ENCODE results near the gene ANKS3.
"Not testable (repeated sequence)": the region's sequence is repeated elsewhere in the genome, so short reads cannot be mapped to it uniquely, and the experiment has no call there.

The ANKS3 gene

GRCh38 chr16:4749700-4750257, 15.7 kb upstream of the ANKS3 start:
- no peak for ATAC-seq (replicated peaks; ENCODE audit: extremely low read depth, poor library complexity, severe bottlenecking)
- peaks cover 21% of the 10 kb centered on the region for H3K36me3 Mint-ChIP-seq (ENCODE audit: insufficient read depth)
- no peaks in the 10 kb centered on the region for H3K9me3 Mint-ChIP-seq
- no peaks in the 10 kb centered on the region for H3K27me3 Mint-ChIP-seq
- peaks cover 14% of the 10 kb centered on the region for H3K4me1 Mint-ChIP-seq
- no peak overlapping the region for H3K27ac Mint-ChIP-seq (ENCODE audit: low read depth)
- no peak for DNase-seq (ENCODE audit: low spot score in 2 of 2)
- H3K4me3 Mint-ChIP-seq = no peak overlapping the region

DNA sequence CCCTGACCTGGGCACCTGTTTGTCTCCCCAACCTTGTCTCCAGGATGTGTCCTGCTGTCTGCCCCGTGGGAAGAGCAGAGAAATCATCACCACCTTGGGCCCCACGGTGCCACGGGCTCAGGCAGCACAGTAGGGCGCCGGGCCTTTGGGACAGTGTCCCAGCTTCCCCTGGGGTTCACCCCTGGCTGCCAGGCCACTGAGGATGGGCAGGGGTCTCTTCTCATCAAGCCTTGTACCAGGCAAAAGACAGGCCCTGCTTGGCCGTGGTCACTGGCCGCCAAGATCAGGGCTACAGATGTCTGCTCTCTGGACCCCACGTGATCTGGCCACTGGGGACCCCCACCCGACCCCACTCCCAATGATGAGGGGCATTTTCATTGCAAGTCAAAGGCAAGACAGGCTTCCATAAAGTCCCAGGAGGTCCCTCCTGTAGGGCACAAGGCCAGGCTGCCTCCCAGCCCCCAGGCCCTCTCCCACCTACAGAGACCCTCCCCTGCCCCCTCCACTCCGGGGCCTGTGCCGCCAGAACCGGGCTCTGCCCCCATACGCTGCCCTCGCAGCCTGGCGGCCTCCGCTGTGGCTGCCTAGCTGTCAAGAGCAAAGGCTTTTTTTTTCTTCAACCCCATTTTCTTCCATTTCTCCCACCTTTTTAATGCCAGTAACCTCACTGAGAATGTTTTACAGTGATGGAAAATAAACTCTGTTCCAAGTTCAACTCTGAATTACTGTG, 14.8 kb upstream of the ANKS3 start:
- no peak overlapping the region for H3K4me3 Mint-ChIP-seq
- no peak overlapping the region for H3K27ac Mint-ChIP-seq (ENCODE audit: low read depth)
- ATAC-seq (replicated peaks; ENCODE audit: extremely low read depth, poor library complexity, severe bottlenecking) (no peak), DNase-seq (ENCODE audit: low spot score in 2 of 2) (no peak)
- H3K36me3 Mint-ChIP-seq (ENCODE audit: insufficient read depth) = peaks cover 17% of the 10 kb centered on the region
- H3K27me3 Mint-ChIP-seq = no peaks in the 10 kb centered on the region
- H3K9me3 Mint-ChIP-seq = no peaks in the 10 kb centered on the region
- peaks cover 14% of the 10 kb centered on the region for H3K4me1 Mint-ChIP-seq

- H3K36me3 Mint-ChIP-seq (ENCODE audit: insufficient read depth) = peaks cover 12% of the 10 kb centered on the region
- H3K27ac Mint-ChIP-seq (ENCODE audit: low read depth) = peak overlapping the region; percentile 90
- DNase-seq (ENCODE audit: low spot score in 2 of 2) (no peak), ATAC-seq (replicated peaks; ENCODE audit: extremely low read depth, poor library complexity, severe bottlenecking) (no peak)
- peaks cover 20% of the 10 kb centered on the region for H3K4me1 Mint-ChIP-seq
- H3K4me3 Mint-ChIP-seq = peak overlapping the region; percentile 44
- H3K27me3 Mint-ChIP-seq = no peaks in the 10 kb centered on the region
- no peaks in the 10 kb centered on the region for H3K9me3 Mint-ChIP-seq
Observed at GRCh38 chr16:4747906-4748681, 14.0 kb upstream of the ANKS3 start.

GRCh38 chr16:4746991-4747574, 13.0 kb upstream of the ANKS3 start:
- peaks cover 11% of the 10 kb centered on the region for H3K36me3 Mint-ChIP-seq (ENCODE audit: insufficient read depth)
- H3K27me3 Mint-ChIP-seq = no peaks in the 10 kb centered on the region
- DNase-seq (ENCODE audit: low spot score in 2 of 2) (no peak), ATAC-seq (replicated peaks; ENCODE audit: extremely low read depth, poor library complexity, severe bottlenecking) (no peak)
- peak overlapping the region; percentile 90 for H3K27ac Mint-ChIP-seq (ENCODE audit: low read depth)
- no peaks in the 10 kb centered on the region for H3K9me3 Mint-ChIP-seq
- peaks cover 21% of the 10 kb centered on the region for H3K4me1 Mint-ChIP-seq
- no peak overlapping the region for H3K4me3 Mint-ChIP-seq

GRCh38 chr16:4746215-4746614, 12.1 kb upstream of the ANKS3 start:
- no peaks in the 10 kb centered on the region for H3K27me3 Mint-ChIP-seq
- no peak overlapping the region for H3K4me3 Mint-ChIP-seq
- peaks cover 7% of the 10 kb centered on the region for H3K36me3 Mint-ChIP-seq (ENCODE audit: insufficient read depth)
- H3K4me1 Mint-ChIP-seq = peaks cover 21% of the 10 kb centered on the region
- H3K27ac Mint-ChIP-seq (ENCODE audit: low read depth) = no peak overlapping the region
- no peaks in the 10 kb centered on the region for H3K9me3 Mint-ChIP-seq
- ATAC-seq (replicated peaks; ENCODE audit: extremely low read depth, poor library complexity, severe bottlenecking) (no peak), DNase-seq (ENCODE audit: low spot score in 2 of 2) (no peak)

DNA sequence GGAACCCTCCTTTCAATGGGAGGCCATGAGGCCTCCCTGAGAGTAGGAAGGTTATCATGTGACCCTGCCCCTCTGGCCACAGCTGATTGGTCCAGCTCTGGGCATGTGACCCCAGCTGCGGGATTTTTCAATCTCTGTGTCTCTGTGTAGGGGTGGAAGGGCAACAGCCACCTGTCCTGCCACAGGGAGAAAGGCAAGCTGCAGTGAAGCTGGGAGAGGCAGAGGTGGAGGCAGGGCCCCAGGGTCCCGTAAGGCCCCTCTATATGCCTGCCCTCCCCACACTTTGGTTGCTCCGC, 11.2 kb upstream of the ANKS3 start:
- no peak for ATAC-seq (replicated peaks; ENCODE audit: extremely low read depth, poor library complexity, severe bottlenecking)

GRCh38 chr16:4744555-4745273, 10.6 kb upstream of the ANKS3 start:
- DNase-seq (ENCODE audit: low spot score in 2 of 2) = no peak
- Mint-ChIP-seq H3K27ac (ENCODE audit: low read depth) (no peak overlapping the region), H3K9me3 (no peaks in the 10 kb centered on the region), H3K27me3 (no peaks in the 10 kb centered on the region), H3K4me3 (no peak overlapping the region), H3K4me1 (peaks cover 21% of the 10 kb centered on the region), H3K36me3 (ENCODE audit: insufficient read depth) (no peaks in the 10 kb centered on the region)
- no peak for ATAC-seq (replicated peaks; ENCODE audit: extremely low read depth, poor library complexity, severe bottlenecking)

More for the DNA sequence above, 11.2 kb upstream of the ANKS3 start:
- Mint-ChIP-seq H3K4me1 (peaks cover 21% of the 10 kb centered on the region), H3K9me3 (no peaks in the 10 kb centered on the region), H3K36me3 (ENCODE audit: insufficient read depth) (no peaks in the 10 kb centered on the region), H3K27ac (ENCODE audit: low read depth) (no peak overlapping the region), H3K27me3 (no peaks in the 10 kb centered on the region), H3K4me3 (no peak overlapping the region)
- DNase-seq (ENCODE audit: low spot score in 2 of 2) = no peak

DNA sequence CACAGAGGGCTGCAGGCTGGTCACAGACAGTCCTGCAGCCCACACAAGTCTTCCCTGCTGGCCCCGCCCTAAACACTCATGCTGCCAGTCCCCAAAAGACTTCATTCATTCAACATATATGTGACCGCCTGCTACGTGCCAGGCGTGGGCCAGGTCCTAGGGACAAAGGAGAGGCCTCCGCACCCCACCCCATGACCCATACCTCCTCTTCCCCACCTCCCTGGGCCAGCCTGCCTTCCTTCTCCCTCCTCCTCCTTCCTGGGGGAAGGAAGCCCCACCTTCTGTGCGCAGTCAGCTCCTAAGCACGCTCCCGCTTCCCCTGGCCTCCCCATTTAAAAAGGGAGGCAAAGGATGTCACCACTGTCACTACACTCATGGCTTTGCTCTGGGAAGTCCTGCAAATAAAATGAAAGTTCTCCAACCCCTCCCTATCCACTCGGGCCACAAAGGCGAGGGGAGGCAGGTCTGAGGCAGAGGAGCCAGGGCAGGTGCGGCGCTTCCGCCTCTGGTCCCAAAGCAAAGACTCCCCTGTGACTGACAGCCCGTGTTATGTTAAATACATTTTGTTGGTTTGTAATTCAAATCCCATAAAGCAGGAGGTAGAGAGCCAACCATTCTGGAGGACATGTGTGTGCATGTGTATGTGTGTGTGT, 9.3 kb upstream of the ANKS3 start:
- ATAC-seq (replicated peaks; ENCODE audit: extremely low read depth, poor library complexity, severe bottlenecking) (no peak), DNase-seq (ENCODE audit: low spot score in 2 of 2) (no peak)
- H3K27ac Mint-ChIP-seq (ENCODE audit: low read depth) = peak overlapping the region; percentile 64
- H3K4me1 Mint-ChIP-seq = peaks cover 21% of the 10 kb centered on the region
- H3K9me3 Mint-ChIP-seq = no peaks in the 10 kb centered on the region
- H3K4me3 Mint-ChIP-seq = peak overlapping the region; percentile 57
- H3K36me3 Mint-ChIP-seq (ENCODE audit: insufficient read depth) = no peaks in the 10 kb centered on the region
- no peaks in the 10 kb centered on the region for H3K27me3 Mint-ChIP-seq

- H3K9me3 Mint-ChIP-seq; H3K4me3 Mint-ChIP-seq; ATAC-seq (replicated peaks; ENCODE audit: extremely low read depth, poor library complexity, severe bottlenecking); H3K27ac Mint-ChIP-seq (ENCODE audit: low read depth); H3K36me3 Mint-ChIP-seq (ENCODE audit: insufficient read depth); H3K27me3 Mint-ChIP-seq; DNase-seq (ENCODE audit: low spot score in 2 of 2): not testable (repeated sequence)
- peaks cover 12% of the 10 kb centered on the region for H3K4me1 Mint-ChIP-seq
Observed at GRCh38 chr16:4738370-4738769, 4.3 kb upstream of the ANKS3 start.

- H3K27me3 Mint-ChIP-seq = no peaks in the 10 kb centered on the region
- peaks cover 12% of the 10 kb centered on the region for H3K4me1 Mint-ChIP-seq
- no peaks in the 10 kb centered on the region for H3K9me3 Mint-ChIP-seq
- ATAC-seq (replicated peaks; ENCODE audit: extremely low read depth, poor library complexity, severe bottlenecking) = no peak
- H3K27ac Mint-ChIP-seq (ENCODE audit: low read depth) = no peak overlapping the region
- peaks cover 7% of the 10 kb centered on the region for H3K36me3 Mint-ChIP-seq (ENCODE audit: insufficient read depth)
- no peak for DNase-seq (ENCODE audit: low spot score in 2 of 2)
- H3K4me3 Mint-ChIP-seq = no peak overlapping the region
Observed at GRCh38 chr16:4737545-4737944, 3.5 kb upstream of the ANKS3 start.

GRCh38 chr16:4736546-4736945, 2.5 kb upstream of the ANKS3 start:
- no peak for ATAC-seq (replicated peaks; ENCODE audit: extremely low read depth, poor library complexity, severe bottlenecking)
- no peak for DNase-seq (ENCODE audit: low spot score in 2 of 2)
- H3K36me3 Mint-ChIP-seq (ENCODE audit: insufficient read depth) = peaks cover 7% of the 10 kb centered on the region
- H3K4me3 Mint-ChIP-seq = peak overlapping the region; percentile 12
- H3K9me3 Mint-ChIP-seq = no peaks in the 10 kb centered on the region
- H3K27me3 Mint-ChIP-seq = no peaks in the 10 kb centered on the region
- peaks cover 14% of the 10 kb centered on the region for H3K4me1 Mint-ChIP-seq
- H3K27ac Mint-ChIP-seq (ENCODE audit: low read depth) = no peak overlapping the region
